IMR-90 (cell line): ENCODE data around the gene HBD. TPM values are rescaled to one million over a fixed set of nuclear protein-coding genes. Genes with fewer than 3 reads are reported as not detected.
A peak's percentile ranks its signal among the peaks of the same experiment; 100 is the strongest.

Experiments used
- ATAC-seq: fragments of 200-7000 bp; cut with Tn5 transposase; 2 replicates; pipeline ENCODE4 v1.9.1; 2020; ENCODE audit warnings: low read depth, mild to moderate bottlenecking, moderate library complexity
- BruUV-seq: library from RNA; stranded (reverse); fragments of 400-500 nt; replicated peaks from 2 replicates; lab custom pipeline; 2021; lab: Mats Ljungman, UMichigan
- CTCF ChIA-PET: fragments of 300-600 bp; formaldehyde crosslinking; extraction: SDS; loops from one replicate; lab custom pipeline; 2021; ENCODE audit warnings: antibody characterized with exemption; lab: Yijun Ruan, JAX
- POLR2A ChIA-PET: fragments of 300-600 bp; sonication (Branson Sonifier 250); formaldehyde crosslinking; loops from one replicate; lab custom pipeline; 2022; ENCODE audit warnings: antibody characterized with exemption; ENCODE audit not compliant: unreplicated experiment; lab: Charles Lee
- DNase-seq: peaks from one replicate; pipeline ENCODE4 v3.0.0; 2013
- H2AFZ ChIP-seq: replicated peaks from 2 replicates; pipeline ENCODE3; 2013; ENCODE audit warnings: low read length, mild to moderate bottlenecking; ENCODE audit not compliant: poor library complexity
- H2AK5ac ChIP-seq: 2 replicates; pipeline ENCODE4 v1.6.1; 2013; ENCODE audit warnings: low read depth, low read length, inconsistent platforms
- H2AK9ac ChIP-seq: replicated peaks from 2 replicates; pipeline ENCODE3; 2013; ENCODE audit warnings: mild to moderate bottlenecking, low read depth, low read length, moderate library complexity; ENCODE audit not compliant: poor library complexity
- H2BK120ac ChIP-seq: 2 replicates; pipeline ENCODE4 v1.6.1; 2013; ENCODE audit warnings: low read depth, low read length, inconsistent platforms
- H2BK15ac ChIP-seq: 3 replicates; pipeline ENCODE4 v1.6.1; 2013; ENCODE audit warnings: low read depth, low read length, inconsistent platforms
- H2BK20ac ChIP-seq: 2 replicates; pipeline ENCODE4 v1.6.1; 2013; ENCODE audit warnings: low read depth, mild to moderate bottlenecking, inconsistent platforms, low read length, moderate library complexity
- H2BK5ac ChIP-seq: 2 replicates; pipeline ENCODE4 v1.6.1; 2013; ENCODE audit warnings: mild to moderate bottlenecking, low read depth, low read length, inconsistent platforms; ENCODE audit not compliant: poor library complexity, severe bottlenecking
- H3K14ac ChIP-seq: replicated peaks from 2 replicates; pipeline ENCODE4 v1.6.1; 2013; ENCODE audit warnings: low read depth, low read length, inconsistent platforms
- H3K18ac ChIP-seq: 2 replicates; pipeline ENCODE4 v1.6.1; 2013; ENCODE audit warnings: low read depth, low read length, control low read depth
- H3K23ac ChIP-seq: 2 replicates; pipeline ENCODE4 v1.6.1; 2013; ENCODE audit warnings: low read depth, low read length, inconsistent platforms
- H3K27ac ChIP-seq: 2 replicates; pipeline ENCODE4 v1.5.1; 2013; ENCODE audit warnings: mild to moderate bottlenecking, control low read depth, low read length; ENCODE audit not compliant: insufficient read depth
- H3K27me3 ChIP-seq: 2 replicates; pipeline ENCODE4 v1.6.1; 2013; ENCODE audit warnings: low read length; ENCODE audit not compliant: control insufficient read depth, insufficient read depth
- H3K36me3 ChIP-seq: 2 replicates; pipeline ENCODE4 v1.6.1; 2013; ENCODE audit warnings: low read length, mixed read lengths; ENCODE audit not compliant: control insufficient read depth, insufficient read depth
- H3K4ac ChIP-seq: 2 replicates; pipeline ENCODE4 v1.6.1; 2013; ENCODE audit warnings: low read depth, low read length, inconsistent platforms
- H3K4me1 ChIP-seq: 2 replicates; pipeline ENCODE4 v1.6.1; 2013; ENCODE audit warnings: low read length, mixed read lengths; ENCODE audit not compliant: control insufficient read depth, insufficient read depth
- H3K4me2 ChIP-seq: 2 replicates; pipeline ENCODE4 v1.6.1; 2013; ENCODE audit warnings: low read depth, mild to moderate bottlenecking, control low read depth, low read length, moderate library complexity
- H3K4me3 ChIP-seq: 2 replicates; pipeline ENCODE4 v1.5.1; 2013; ENCODE audit warnings: low read depth, mild to moderate bottlenecking, control low read depth, low read length, moderate library complexity; ENCODE audit not compliant: insufficient read depth
- H3K56ac ChIP-seq: 2 replicates; pipeline ENCODE4 v1.6.1; 2013; ENCODE audit warnings: low read length, inconsistent platforms; ENCODE audit not compliant: insufficient read depth; ENCODE audit errors: extremely low read depth
- H3K79me1 ChIP-seq, 2 experiments: 2 replicates each; pipeline ENCODE4 v1.6.1; 2013; ENCODE audit warnings: low read length in 2 of 2, inconsistent platforms in 1 of 2, low read depth in 1 of 2
- H3K9ac ChIP-seq: 2 replicates; pipeline ENCODE4 v1.6.1; 2013; ENCODE audit warnings: low read depth, low read length, control low read depth
- H3K9me1 ChIP-seq: 2 replicates; pipeline ENCODE4 v1.6.1; 2013; ENCODE audit warnings: low read length, inconsistent platforms; ENCODE audit not compliant: insufficient read depth
- H3K9me3 ChIP-seq: 2 replicates; pipeline ENCODE4 v1.6.1; 2013; ENCODE audit warnings: low read length; ENCODE audit not compliant: control insufficient read depth, insufficient read depth
- H4K20me1 ChIP-seq: 2 replicates; pipeline ENCODE4 v1.6.1; 2013; ENCODE audit warnings: low read length, inconsistent platforms; ENCODE audit not compliant: insufficient read depth
- H4K5ac ChIP-seq: 2 replicates; pipeline ENCODE4 v1.6.1; 2013; ENCODE audit warnings: mild to moderate bottlenecking, low read depth, low read length, control low read depth
- H4K8ac ChIP-seq, 2 experiments: 2 replicates each; pipeline ENCODE4 v1.6.1; 2013; ENCODE audit warnings: low read depth in 2 of 2, low read length in 2 of 2, control low read depth in 1 of 2, inconsistent platforms in 1 of 2
- H4K91ac ChIP-seq: 2 replicates; pipeline ENCODE4 v1.6.1; 2013; ENCODE audit warnings: low read depth, low read length, inconsistent platforms; ENCODE audit not compliant: insufficient read depth
- BHLHE40 ChIP-seq: fragments of 150-350 bp; IDR thresholded peaks from 2 replicates; pipeline ENCODE4 v1.6.1; 2016; ENCODE audit warnings: mild to moderate bottlenecking, low read depth, low read length
- CEBPB ChIP-seq: IDR thresholded peaks from 2 replicates; pipeline ENCODE4 v1.6.1; 2012; ENCODE audit warnings: low read depth, low read length, improper control_type of control experiment
- CHD1 ChIP-seq: IDR thresholded peaks from 2 replicates; pipeline ENCODE4 v1.6.1; 2012; ENCODE audit warnings: low read depth, low read length, improper control_type of control experiment
- ELK1 ChIP-seq: fragments of 150-350 bp; IDR thresholded peaks from 2 replicates; pipeline ENCODE4 v1.6.1; 2016; ENCODE audit warnings: low read depth, mild to moderate bottlenecking, low read length, moderate library complexity, borderline replicate concordance
- MAZ ChIP-seq: IDR thresholded peaks from 2 replicates; pipeline ENCODE4 v1.6.1; 2012; ENCODE audit warnings: low read depth, mild to moderate bottlenecking, low read length, improper control_type of control experiment, moderate library complexity, borderline replicate concordance
- POLR2A ChIP-seq: IDR thresholded peaks from 2 replicates; pipeline ENCODE4 v1.6.1; 2012; ENCODE audit warnings: mild to moderate bottlenecking, low read depth, low read length
- RAD21 ChIP-seq: IDR thresholded peaks from 2 replicates; pipeline ENCODE4 v1.6.1; 2012; ENCODE audit warnings: low read length, improper control_type of control experiment
- RCOR1 ChIP-seq: IDR thresholded peaks from 2 replicates; pipeline ENCODE4 v1.6.1; 2012; ENCODE audit warnings: mild to moderate bottlenecking, low read length, improper control_type of control experiment; ENCODE audit not compliant: insufficient replicate concordance
- RFX5 ChIP-seq: IDR thresholded peaks from 2 replicates; pipeline ENCODE4 v1.8.0; 2012; ENCODE audit warnings: low read depth, mild to moderate bottlenecking, low read length, moderate library complexity
- WGBS, 2 experiments: methylation state at CpG; one replicate each; pipeline versions ENCODE4 v1.1.5 to v1.1.7; 2013; ENCODE audit warnings: missing lambda C conversion rate in 2 of 2; ENCODE audit not compliant: insufficient read length in 1 of 2; ENCODE audit errors: extremely low coverage in 2 of 2; 5-methylcytosine and 5-hydroxymethylcytosine counted together
- dilution Hi-C: fragments of 300-500 bp; cut with HindIII; formaldehyde crosslinking; loops from one replicate; pipeline ENCODE4 v1.14.3; 2018; ENCODE audit warnings: low sequenced_read_pairs; ENCODE audit not compliant: unreplicated experiment
- in situ Hi-C: fragments of 300-500 bp; cut with MboI; formaldehyde crosslinking; loops from 3 replicates; pipeline ENCODE4 v1.14.3; 2019; ENCODE audit warnings: low sequenced_read_pairs, inconsistent platforms, mixed read lengths
- intact Hi-C: fragments of 100-400 bp; cut with micrococcal nuclease; formaldehyde crosslinking; loops from 2 replicates; pipeline ENCODE4 v1.10.0; 2022
- polyA plus RNA-seq, 3 experiments: library from polyadenylated mRNA; depleted of rRNA; stranded (reverse); fragments of >200 nt; gene quantifications; 2 replicates each; pipeline ENCODE4 v1.2.3, GENCODE V29; 2012; ENCODE audit warnings: low replicate concordance in 1 of 3
- total RNA-seq: library from RNA; depleted of rRNA; stranded (reverse); fragments of >200 nt; gene quantifications from 2 replicates; pipeline ENCODE4 v1.2.3, GENCODE V29; 2012

The HBD gene
- total and polyA plus RNA-seq, 2 of the 4 experiments (the other 2 are of a cell fraction) = 6.3 to 12.0 TPM

- intact Hi-C loops = no loop called here
- Histone ChIP-seq H3K18ac (peak overlapping the region; percentile 33; the same call in 1 of the 2 replicates), H3K27ac (no peak overlapping the region), H3K56ac (no peak overlapping the region), H2BK5ac (no peak overlapping the region), H2BK20ac (peak overlapping the region; percentile 64), H3K9me1 (peaks cover 7% of the 10 kb centered on the region; the same call in 1 of the 2 replicates), H4K8ac (peak overlapping the region; percentile 35 to 57; a peak in 2 of 4 replicates), H4K91ac (peak overlapping the region; percentile 19), H3K4me3 (no peak overlapping the region), H3K4me2 (no peak overlapping the region), H3K4me1 (peaks cover 2% of the 10 kb centered on the region; the same call in 1 of the 2 replicates), H3K9ac (no peak overlapping the region), H3K9me3 (no peaks in the 10 kb centered on the region), H4K20me1 (no peaks in the 10 kb centered on the region), H3K27me3 (no peaks in the 10 kb centered on the region), H2BK120ac (peak overlapping the region; percentile 66), H3K36me3 (no peaks in the 10 kb centered on the region), H3K14ac (0 out of 2 replicates have a peak overlapping the region, but pooled peaks have one; percentile 6), H2AK5ac (no peak overlapping the region), H2AK9ac (no peak overlapping the region), H3K79me1 (no peaks in the 10 kb centered on the region), H4K5ac (peak overlapping the region; percentile 11; the same call in 1 of the 2 replicates), H2AFZ (no peak overlapping the region), H3K4ac (peak overlapping the region; percentile 51; the same call in 1 of the 2 replicates), H2BK15ac (0 out of 3 replicates have a peak overlapping the region, but pooled peaks have one; percentile 42), H3K23ac (no peak overlapping the region)
- DNase-seq = peak; percentile 23
- TF ChIP-seq RFX5 = no peak
- no peak for TF ChIP-seq MAZ
- TF ChIP-seq POLR2A = no peak
- no peak for TF ChIP-seq BHLHE40
- TF ChIP-seq RCOR1 = no peak
- TF ChIP-seq RAD21 = no peak
- TF ChIP-seq ELK1 = no peak
- no peak for TF ChIP-seq CHD1
- TF ChIP-seq CEBPB = no peak
- 69% methylated on average over 2 of the region's 3 CpGs; no CpG with 5 or more reads in 1 of the 2 experiments for WGBS, 2 experiments
- ChIA-PET POLR2A (no interaction called here), CTCF (no interaction called here)
- dilution Hi-C loops = no loop called here
- no TSS peak for BruUV-seq
- in situ Hi-C loops = no loop called here
- ATAC-seq = peak; percentile 11; the same call in 1 of the 2 replicates
These were observed 13.3 kb upstream of the HBD start for GRCh38 chr11:5247472-5248192.
